GM18505 (cell line): ENCODE measurements around the gene HMOX2.

Experiments used
- ATAC-seq: cut with Tn5 transposase; IDR thresholded peaks from one replicate; pipeline ENCODE4 v1.9.1; 2021; ENCODE audit not compliant: unreplicated experiment
- POLR2A ChIP-seq: IDR thresholded peaks from 4 replicates; pipeline ENCODE4 v1.6.1; 2011; ENCODE audit warnings: borderline replicate concordance; ENCODE audit not compliant: insufficient read depth, insufficient read length; ENCODE audit errors: extremely low read depth

Gene HMOX2

GRCh38 chr16:4450931-4451519 lies 25.2 kb upstream of the HMOX2 start:
- ATAC-seq: no peak
- TF ChIP-seq POLR2A: no peak

- ATAC-seq: no peak
Measured at GRCh38 chr16:4452674-4453073, 23.5 kb upstream of the HMOX2 start.

GRCh38 chr16:4454623-4455022 lies 21.6 kb upstream of the HMOX2 start:
- no peak for ATAC-seq
- TF ChIP-seq POLR2A: no peak

More at GRCh38 chr16:4452674-4453073, 23.5 kb upstream of the HMOX2 start:
- TF ChIP-seq POLR2A: no peak

GRCh38 chr16:4455081-4455480 lies 21.1 kb upstream of the HMOX2 start:
- no peak for ATAC-seq
- TF ChIP-seq POLR2A: no peak

GRCh38 chr16:4455951-4456350 lies 20.2 kb upstream of the HMOX2 start:
- no peak for TF ChIP-seq POLR2A
- ATAC-seq: no peak

GRCh38 chr16:4460936-4461249 lies 15.3 kb upstream of the HMOX2 start:
- no peak for ATAC-seq
- TF ChIP-seq POLR2A: no peak

GRCh38 chr16:4461250-4462085 lies 14.7 kb upstream of the HMOX2 start:
- no peak for ATAC-seq
- no peak for TF ChIP-seq POLR2A

GRCh38 chr16:4463522-4464163 lies 12.6 kb upstream of the HMOX2 start:
- no peak for TF ChIP-seq POLR2A
- no peak for ATAC-seq

GRCh38 chr16:4465977-4466779 lies 10.0 kb upstream of the HMOX2 start:
- TF ChIP-seq POLR2A: no peak
- no peak for ATAC-seq

GRCh38 chr16:4467916-4468315 lies 8.3 kb upstream of the HMOX2 start:
- no peak for ATAC-seq
- no peak for TF ChIP-seq POLR2A

GRCh38 chr16:4468972-4469371 lies 7.2 kb upstream of the HMOX2 start:
- ATAC-seq: no peak
- TF ChIP-seq POLR2A: no peak

GRCh38 chr16:4471869-4472268 lies 4.3 kb upstream of the HMOX2 start:
- TF ChIP-seq POLR2A: no peak
- ATAC-seq: no peak

- no peak for TF ChIP-seq POLR2A
- ATAC-seq: no peak
Measured at GRCh38 chr16:4472880-4473279, 3.3 kb upstream of the HMOX2 start.
